ENCODE data around the gene FBXL14. TPM values are rescaled to one million over a fixed set of nuclear protein-coding genes. Genes with fewer than 3 reads are reported as not detected.
A peak's percentile ranks its signal among the peaks of the same experiment; 100 is the strongest.
"Not testable (repeated sequence)": the region's sequence is repeated elsewhere in the genome, so short reads cannot be mapped to it uniquely, and the experiment has no call there.

FBXL14 gene
- total RNA-seq, 1 donor from 2014 or later = 6.2 TPM

GRCh38 chr12:1603269-1603993 is 9.1 kb upstream of the FBXL14 start:
- DNase-seq (ENCODE audit: missing footprints) (no peak), ATAC-seq (no peak)
- intact Hi-C loops (cut with DNase I) = no loop called here

GRCh38 chr12:1602706-1603105 is 8.3 kb upstream of the FBXL14 start:
- ATAC-seq; intact Hi-C loops (cut with DNase I); DNase-seq (ENCODE audit: missing footprints): not testable (repeated sequence)

GRCh38 chr12:1598757-1599156 is 4.4 kb upstream of the FBXL14 start:
- intact Hi-C loops (cut with DNase I) = no loop called here
- DNase-seq (ENCODE audit: missing footprints) = no peak
- ATAC-seq = no peak

- DNase-seq (ENCODE audit: missing footprints) (no peak), ATAC-seq (no peak)
- intact Hi-C loops (cut with DNase I) = no loop called here
These were observed 1.4 kb upstream of the FBXL14 start for GRCh38 chr12:1595690-1596347.

GRCh38 chr12:1595026-1595561 is 713 bp upstream of the FBXL14 start:
- ATAC-seq (no peak), DNase-seq (ENCODE audit: missing footprints) (no peak)
- intact Hi-C loops (cut with DNase I) = no loop called here

GRCh38 chr12:1594006-1594260 is 448 bp downstream of the FBXL14 start:
- intact Hi-C loops (cut with DNase I) = loop anchor here (5.0 kb wide), 1 partner anchor 602 kb away; the partner anchor contains the start of gene ERC1
- DNase-seq (ENCODE audit: missing footprints) (no peak), ATAC-seq (peak; percentile 58)

- intact Hi-C loops (cut with DNase I) = loop anchor here (5.0 kb wide), 1 partner anchor 601 kb away; the partner anchor contains the start of gene ERC1
- peak; percentile 6 for ATAC-seq
- peak; percentile 78 for DNase-seq (ENCODE audit: missing footprints)
These were observed 991 bp downstream of the FBXL14 start for GRCh38 chr12:1593174-1594005.

GRCh38 chr12:1592444-1593173 is 1.8 kb downstream of the FBXL14 start:
- intact Hi-C loops (cut with DNase I) = loop anchor here (5.0 kb wide), 1 partner anchor 600 kb away; the partner anchor contains the start of gene ERC1
- DNase-seq (ENCODE audit: missing footprints) = no peak
- ATAC-seq = no peak

- DNase-seq (ENCODE audit: missing footprints) (no peak), ATAC-seq (no peak)
- intact Hi-C loops (cut with DNase I) = loop anchor here (5.0 kb wide), 1 partner anchor 599 kb away; the partner anchor contains the start of gene ERC1
These were observed 2.8 kb downstream of the FBXL14 start for GRCh38 chr12:1591543-1591942.

- intact Hi-C loops (cut with DNase I) = loop anchor here (5.0 kb wide), 1 partner anchor 599 kb away; the partner anchor contains the start of gene ERC1
- ATAC-seq (no peak), DNase-seq (ENCODE audit: missing footprints) (no peak)
These were observed 3.3 kb downstream of the FBXL14 start for GRCh38 chr12:1591034-1591433.

- intact Hi-C loops (cut with DNase I) = loop anchor here (5.0 kb wide), 1 partner anchor 598 kb away; the partner anchor contains the start of gene ERC1
- ATAC-seq (peak; percentile 60), DNase-seq (ENCODE audit: missing footprints) (no peak)
These were observed 4.0 kb downstream of the FBXL14 start for GRCh38 chr12:1590221-1590979.

GRCh38 chr12:1588575-1588947 is 5.8 kb downstream of the FBXL14 start:
- no peak for ATAC-seq
- no peak for DNase-seq (ENCODE audit: missing footprints)
- intact Hi-C loops (cut with DNase I) = loop anchor here (10.0 kb wide), 2 partner anchors 304 to 384 kb away; no protein-coding TSS in a partner anchor

- no peak for ATAC-seq
- DNase-seq (ENCODE audit: missing footprints) = no peak
- intact Hi-C loops (cut with DNase I) = loop anchor here (10.0 kb wide), 2 partner anchors 303 to 383 kb away; no protein-coding TSS in a partner anchor
These were observed 6.3 kb downstream of the FBXL14 start for GRCh38 chr12:1587927-1588574.

- no peak for ATAC-seq
- intact Hi-C loops (cut with DNase I) = loop anchor here (10.0 kb wide), 2 partner anchors 300 to 380 kb away; no protein-coding TSS in a partner anchor
- no peak for DNase-seq (ENCODE audit: missing footprints)
These were observed 10.1 kb downstream of the FBXL14 start for GRCh38 chr12:1584326-1584725.

GRCh38 chr12:1583421-1584078 is 10.8 kb downstream of the FBXL14 start:
- DNase-seq (ENCODE audit: missing footprints) (no peak), ATAC-seq (peak; percentile 85)
- intact Hi-C loops (cut with DNase I) = loop anchor here (1.0 to 10.0 kb wide), 3 partner anchors 299 to 465 kb away; no protein-coding TSS in a partner anchor

- ATAC-seq (no peak), DNase-seq (ENCODE audit: missing footprints) (no peak)
- intact Hi-C loops (cut with DNase I) = loop anchor here (1.0 to 10.0 kb wide), 3 partner anchors 298 to 464 kb away; no protein-coding TSS in a partner anchor
These were observed 11.7 kb downstream of the FBXL14 start for GRCh38 chr12:1582709-1583050.
